Effector memory CD8-positive, alpha-beta T cell (primary cell): ENCODE data around the gene HNRNPAB.
A peak's percentile ranks its signal among the peaks of the same experiment; 100 is the strongest.
"Not testable (repeated sequence)": the region's sequence is repeated elsewhere in the genome, so short reads cannot be mapped to it uniquely, and the experiment has no call there.

Experiments used
- ATAC-seq: fragments of 150-1000 bp; cut with Tn5 transposase; replicated peaks from 2 replicates; pipeline ENCODE4 v1.10.0; 2021; ENCODE audit warnings: mild to moderate bottlenecking, moderate library complexity
- DNase-seq, 3 experiments: peaks; one replicate each; pipeline ENCODE4 v3.0.0; 2021
- H3K27ac Mint-ChIP-seq, 2 donors: one replicate each; pipeline ENCODE4 v1.8.0; 2022; ENCODE audit warnings: mild to moderate bottlenecking in 2 of 2, mixed read lengths in 2 of 2, moderate library complexity in 2 of 2
- H3K27me3 Mint-ChIP-seq, 2 donors: one replicate each; pipeline ENCODE4 v1.8.0; 2022; ENCODE audit warnings: mixed read lengths in 2 of 2
- H3K36me3 Mint-ChIP-seq: one replicate; pipeline ENCODE4 v1.8.0; 2022; ENCODE audit warnings: mild to moderate bottlenecking, moderate library complexity, mixed read lengths; ENCODE audit not compliant: insufficient read depth
- H3K4me1 Mint-ChIP-seq, 2 donors: one replicate each; pipeline ENCODE4 v1.8.0; 2022; ENCODE audit warnings: low read depth in 2 of 2, mixed read lengths in 2 of 2
- H3K4me3 Mint-ChIP-seq, 2 donors: one replicate each; pipeline ENCODE4 v1.8.0; 2022; ENCODE audit warnings: mild to moderate bottlenecking in 2 of 2, mixed read lengths in 2 of 2, moderate library complexity in 2 of 2
- H3K9me3 Mint-ChIP-seq, 2 donors: one replicate each; pipeline ENCODE4 v1.8.0; 2022; ENCODE audit warnings: mixed read lengths in 2 of 2

The HNRNPAB gene

GRCh38 chr5:178186427-178186826, 17.9 kb upstream of the HNRNPAB start:
- Mint-ChIP-seq H3K27ac (no peak overlapping the region), H3K36me3 (peaks cover 3% of the 10 kb centered on the region), H3K9me3 (no peaks in the 10 kb centered on the region), H3K4me3 (no peak overlapping the region), H3K27me3 (peaks cover 0 to 10% of the 10 kb centered on the region in 2 donors), H3K4me1 (no peaks in the 10 kb centered on the region)
- DNase-seq = no peak
- ATAC-seq = no peak

GRCh38 chr5:178187014-178187413, 17.3 kb upstream of the HNRNPAB start, which contains the start of gene GMCL2:
GMCL2 (minus strand) TSS chr5:178187371; CDS start chr5:178187299, 72 bp downstream.
- Mint-ChIP-seq H3K27ac (no peak within 1 kb of the TSS), H3K4me1 (no peaks in the 10 kb centered on the region), H3K36me3 (peaks cover 3% of the 10 kb centered on the region), H3K9me3 (no peaks in the 10 kb centered on the region), H3K27me3 (peaks cover 0 to 10% of the 10 kb centered on the region in 2 donors), H3K4me3 (no peak within 1 kb of the TSS)
- no peak for ATAC-seq
- no peak for DNase-seq

- Mint-ChIP-seq H3K27ac (no peak overlapping the region), H3K4me1 (peaks cover 17 to 20% of the 10 kb centered on the region in 2 donors), H3K9me3 (no peaks in the 10 kb centered on the region), H3K27me3 (peaks cover 0 to 10% of the 10 kb centered on the region in 2 donors), H3K4me3 (no peak overlapping the region), H3K36me3 (peaks cover 3% of the 10 kb centered on the region)
- DNase-seq (no peak), ATAC-seq (no peak)
Observed at GRCh38 chr5:178189433-178189832, 14.9 kb upstream of the HNRNPAB start.

- no peak overlapping the region for H3K4me3 Mint-ChIP-seq
- H3K9me3 Mint-ChIP-seq = no peaks in the 10 kb centered on the region
- peaks cover 0 to 10% of the 10 kb centered on the region in 2 donors for H3K27me3 Mint-ChIP-seq
- peaks cover 22 to 31% of the 10 kb centered on the region in 2 donors for H3K4me1 Mint-ChIP-seq
- H3K27ac Mint-ChIP-seq = no peak overlapping the region
- DNase-seq (no peak), ATAC-seq (no peak)
- H3K36me3 Mint-ChIP-seq = peaks cover 3% of the 10 kb centered on the region
Observed at GRCh38 chr5:178191661-178192060, 12.7 kb upstream of the HNRNPAB start.

- ATAC-seq (no peak), DNase-seq (no peak)
- Mint-ChIP-seq H3K9me3 (no peaks in the 10 kb centered on the region), H3K27ac (peak overlapping the region in 1 of 2 donors; percentile 45), H3K4me1 (peaks cover 22 to 31% of the 10 kb centered on the region in 2 donors), H3K27me3 (peaks cover 0 to 10% of the 10 kb centered on the region in 2 donors), H3K4me3 (peak overlapping the region; percentile 9 to 43), H3K36me3 (peaks cover 3% of the 10 kb centered on the region)
Observed at GRCh38 chr5:178192244-178192643, 12.1 kb upstream of the HNRNPAB start.

GRCh38 chr5:178192787-178193186, 11.5 kb upstream of the HNRNPAB start:
- peak overlapping the region; percentile 11 to 45 for H3K27ac Mint-ChIP-seq
- no peak for DNase-seq
- H3K27me3 Mint-ChIP-seq = peaks cover 0 to 10% of the 10 kb centered on the region in 2 donors
- no peaks in the 10 kb centered on the region for H3K9me3 Mint-ChIP-seq
- peaks cover 22 to 31% of the 10 kb centered on the region in 2 donors for H3K4me1 Mint-ChIP-seq
- H3K36me3 Mint-ChIP-seq = peaks cover 3% of the 10 kb centered on the region
- no peak for ATAC-seq
- H3K4me3 Mint-ChIP-seq = peak overlapping the region; percentile 68

GRCh38 chr5:178193251-178193809, 11.0 kb upstream of the HNRNPAB start:
- peak overlapping the region; percentile 68 for H3K4me3 Mint-ChIP-seq
- peaks cover 0 to 6% of the 10 kb centered on the region in 2 donors for H3K27me3 Mint-ChIP-seq
- peak in 2 of 3 experiments; percentile 18 to 21 for DNase-seq
- H3K4me1 Mint-ChIP-seq = peaks cover 22 to 31% of the 10 kb centered on the region in 2 donors
- peak overlapping the region; percentile 11 to 45 for H3K27ac Mint-ChIP-seq
- ATAC-seq = peak; percentile 80
- peaks cover 1% of the 10 kb centered on the region for H3K36me3 Mint-ChIP-seq
- H3K9me3 Mint-ChIP-seq = no peaks in the 10 kb centered on the region

GRCh38 chr5:178194026-178194425, 10.3 kb upstream of the HNRNPAB start:
- no peaks in the 10 kb centered on the region for H3K27me3 Mint-ChIP-seq
- H3K9me3 Mint-ChIP-seq = no peaks in the 10 kb centered on the region
- H3K27ac Mint-ChIP-seq = peak overlapping the region in 1 of 2 donors; percentile 63
- H3K4me3 Mint-ChIP-seq = peak overlapping the region; percentile 55 to 68
- H3K36me3 Mint-ChIP-seq = no peaks in the 10 kb centered on the region
- ATAC-seq = peak; percentile 64
- no peak for DNase-seq
- peaks cover 22 to 31% of the 10 kb centered on the region in 2 donors for H3K4me1 Mint-ChIP-seq

GRCh38 chr5:178196281-178196812, 8.0 kb upstream of the HNRNPAB start:
- Mint-ChIP-seq H3K27me3 (no peaks in the 10 kb centered on the region), H3K9me3 (no peaks in the 10 kb centered on the region), H3K27ac (no peak overlapping the region), H3K4me3 (no peak overlapping the region), H3K4me1 (peaks cover 22 to 31% of the 10 kb centered on the region in 2 donors), H3K36me3 (no peaks in the 10 kb centered on the region)
- DNase-seq (no peak), ATAC-seq (no peak)

- no peak overlapping the region for H3K4me3 Mint-ChIP-seq
- DNase-seq (no peak), ATAC-seq (no peak)
- H3K36me3 Mint-ChIP-seq = no peaks in the 10 kb centered on the region
- H3K4me1 Mint-ChIP-seq = peaks cover 22 to 31% of the 10 kb centered on the region in 2 donors
- no peaks in the 10 kb centered on the region for H3K27me3 Mint-ChIP-seq
- no peaks in the 10 kb centered on the region for H3K9me3 Mint-ChIP-seq
- no peak overlapping the region for H3K27ac Mint-ChIP-seq
Observed at GRCh38 chr5:178196986-178197385, 7.3 kb upstream of the HNRNPAB start.

- not testable (repeated sequence) for H3K9me3 Mint-ChIP-seq, ATAC-seq, H3K4me3 Mint-ChIP-seq, H3K36me3 Mint-ChIP-seq, DNase-seq, H3K27ac Mint-ChIP-seq, H3K27me3 Mint-ChIP-seq
- peaks cover 15 to 22% of the 10 kb centered on the region in 2 donors for H3K4me1 Mint-ChIP-seq
Observed at GRCh38 chr5:178198151-178198550, 6.2 kb upstream of the HNRNPAB start.

- Mint-ChIP-seq H3K36me3 (no peaks in the 10 kb centered on the region), H3K9me3 (no peaks in the 10 kb centered on the region), H3K27me3 (no peaks in the 10 kb centered on the region), H3K4me1 (peaks cover 10 to 17% of the 10 kb centered on the region in 2 donors), H3K4me3 (no peak overlapping the region), H3K27ac (no peak overlapping the region)
- DNase-seq (no peak), ATAC-seq (no peak)
Observed at GRCh38 chr5:178198706-178199105, 5.6 kb upstream of the HNRNPAB start.

- Mint-ChIP-seq H3K4me3 (no peak overlapping the region), H3K9me3 (no peaks in the 10 kb centered on the region), H3K36me3 (peaks cover 6% of the 10 kb centered on the region), H3K27ac (no peak overlapping the region), H3K27me3 (no peaks in the 10 kb centered on the region), H3K4me1 (peaks cover 5 to 10% of the 10 kb centered on the region in 2 donors)
- DNase-seq (no peak), ATAC-seq (no peak)
Observed at GRCh38 chr5:178199581-178200434, 4.5 kb upstream of the HNRNPAB start.
